ENCODE measurements around the gene OBSCN. TPM values are rescaled to one million over a fixed set of nuclear protein-coding genes. Genes with fewer than 3 reads are reported as not detected.

OBSCN gene
- total RNA-seq, 2 experiments from 2014 or later: 13.7 to 14.9 TPM

- DNase-seq: no peak
- H3K27me3 Mint-ChIP-seq: no peaks in the 10 kb centered on the region
- H3K9me3 Mint-ChIP-seq: no peaks in the 10 kb centered on the region
- H3K4me1 Mint-ChIP-seq: no peaks in the 10 kb centered on the region
- H3K4me3 Mint-ChIP-seq: no peak overlapping the region
- no peak overlapping the region for H3K27ac Mint-ChIP-seq
- no peaks in the 10 kb centered on the region for H3K36me3 Mint-ChIP-seq
Measured at GRCh38 chr1:228358039-228358763, 150.4 kb downstream of the OBSCN start.

- no peaks in the 10 kb centered on the region for H3K27me3 Mint-ChIP-seq
- no peak overlapping the region for H3K4me3 Mint-ChIP-seq
- DNase-seq: no peak
- H3K36me3 Mint-ChIP-seq: no peaks in the 10 kb centered on the region
- no peaks in the 10 kb centered on the region for H3K9me3 Mint-ChIP-seq
- H3K27ac Mint-ChIP-seq: no peak overlapping the region
- H3K4me1 Mint-ChIP-seq: no peaks in the 10 kb centered on the region
Measured at GRCh38 chr1:228358764-228359612, 151.1 kb downstream of the OBSCN start.

- no peaks in the 10 kb centered on the region for H3K36me3 Mint-ChIP-seq
- H3K4me3 Mint-ChIP-seq: no peak overlapping the region
- H3K4me1 Mint-ChIP-seq: no peaks in the 10 kb centered on the region
- no peak overlapping the region for H3K27ac Mint-ChIP-seq
- no peak for DNase-seq
- no peaks in the 10 kb centered on the region for H3K27me3 Mint-ChIP-seq
- no peaks in the 10 kb centered on the region for H3K9me3 Mint-ChIP-seq
Measured at GRCh38 chr1:228359613-228360532, 152.0 kb downstream of the OBSCN start.

GRCh38 chr1:228360533-228361313, 152.9 kb downstream of the OBSCN start:
- no peaks in the 10 kb centered on the region for H3K36me3 Mint-ChIP-seq
- no peak overlapping the region for H3K4me3 Mint-ChIP-seq
- no peaks in the 10 kb centered on the region for H3K9me3 Mint-ChIP-seq
- no peaks in the 10 kb centered on the region for H3K27me3 Mint-ChIP-seq
- no peaks in the 10 kb centered on the region for H3K4me1 Mint-ChIP-seq
- DNase-seq: no peak
- H3K27ac Mint-ChIP-seq: no peak overlapping the region

GRCh38 chr1:228361314-228362140, 153.7 kb downstream of the OBSCN start:
- Mint-ChIP-seq H3K27ac (no peak overlapping the region), H3K36me3 (no peaks in the 10 kb centered on the region), H3K4me1 (no peaks in the 10 kb centered on the region)

GRCh38 chr1:228362141-228362883, 154.5 kb downstream of the OBSCN start:
- Mint-ChIP-seq H3K27me3 (no peaks in the 10 kb centered on the region), H3K4me3 (no peak overlapping the region), H3K27ac (no peak overlapping the region), H3K36me3 (no peaks in the 10 kb centered on the region), H3K9me3 (no peaks in the 10 kb centered on the region), H3K4me1 (no peaks in the 10 kb centered on the region)
- DNase-seq: no peak

More at GRCh38 chr1:228361314-228362140, 153.7 kb downstream of the OBSCN start:
- no peaks in the 10 kb centered on the region for H3K9me3 Mint-ChIP-seq
- no peak for DNase-seq
- H3K4me3 Mint-ChIP-seq: no peak overlapping the region
- H3K27me3 Mint-ChIP-seq: no peaks in the 10 kb centered on the region

- Mint-ChIP-seq H3K27me3 (no peaks in the 10 kb centered on the region), H3K4me1 (no peaks in the 10 kb centered on the region), H3K4me3 (no peak overlapping the region), H3K36me3 (no peaks in the 10 kb centered on the region), H3K27ac (no peak overlapping the region), H3K9me3 (no peaks in the 10 kb centered on the region)
- DNase-seq: no peak
Measured at GRCh38 chr1:228362884-228363450, 155.1 kb downstream of the OBSCN start.

GRCh38 chr1:228363686-228364067, 155.8 kb downstream of the OBSCN start:
- Mint-ChIP-seq H3K27me3 (no peaks in the 10 kb centered on the region), H3K27ac (no peak overlapping the region)

GRCh38 chr1:228364068-228364705, 156.3 kb downstream of the OBSCN start:
- no peak for DNase-seq
- Mint-ChIP-seq H3K27ac (no peak overlapping the region), H3K4me1 (no peaks in the 10 kb centered on the region), H3K9me3 (no peaks in the 10 kb centered on the region), H3K36me3 (no peaks in the 10 kb centered on the region), H3K27me3 (no peaks in the 10 kb centered on the region), H3K4me3 (no peak overlapping the region)

More at GRCh38 chr1:228363686-228364067, 155.8 kb downstream of the OBSCN start:
- Mint-ChIP-seq H3K36me3 (no peaks in the 10 kb centered on the region), H3K4me1 (no peaks in the 10 kb centered on the region), H3K9me3 (no peaks in the 10 kb centered on the region), H3K4me3 (no peak overlapping the region)
- no peak for DNase-seq

GRCh38 chr1:228364706-228365213, 156.9 kb downstream of the OBSCN start:
- Mint-ChIP-seq H3K27ac (no peak overlapping the region), H3K4me1 (no peaks in the 10 kb centered on the region), H3K27me3 (no peaks in the 10 kb centered on the region), H3K36me3 (no peaks in the 10 kb centered on the region), H3K4me3 (no peak overlapping the region), H3K9me3 (no peaks in the 10 kb centered on the region)
- DNase-seq: no peak

GRCh38 chr1:228365271-228366061, 157.6 kb downstream of the OBSCN start:
- no peak for DNase-seq
- H3K4me1 Mint-ChIP-seq: no peaks in the 10 kb centered on the region

More at GRCh38 chr1:228365271-228366061, 157.6 kb downstream of the OBSCN start:
- Mint-ChIP-seq H3K36me3 (no peaks in the 10 kb centered on the region), H3K27me3 (no peaks in the 10 kb centered on the region), H3K27ac (no peak overlapping the region), H3K4me3 (no peak overlapping the region), H3K9me3 (no peaks in the 10 kb centered on the region)

All from activated naive CD8-positive, alpha-beta T cell treated with anti-CD3 and anti-CD28 coated beads for 36 hours (primary cell).